WERI-Rb-1 (cell line): Measurements from ENCODE around the gene NHLRC2.

Source experiments
- DNase-seq: peaks from one replicate; pipeline ENCODE4 v3.0.0-alpha.2; 2020
- H3K27ac ChIP-seq: fragments of 250-450 bp; sonication (Bioruptor Pico); 2 replicates; pipeline ENCODE4 v1.5.1; 2020; ENCODE audit warnings: mild to moderate bottlenecking, moderate library complexity
- H3K27me3 ChIP-seq: fragments of 250-450 bp; sonication (Bioruptor Pico); 2 replicates; pipeline ENCODE4 v1.5.1; 2021; ENCODE audit warnings: mild to moderate bottlenecking, low read depth, moderate library complexity; ENCODE audit not compliant: insufficient read depth, severe bottlenecking
- H3K36me3 ChIP-seq: fragments of 250-450 bp; sonication (Bioruptor Pico); 2 replicates; pipeline ENCODE4 v1.5.1; 2020; ENCODE audit warnings: mild to moderate bottlenecking, moderate library complexity
- H3K4me3 ChIP-seq: 2 replicates; pipeline ENCODE4 v1.5.1; 2011; ENCODE audit warnings: low read depth, mild to moderate bottlenecking, control low read depth, low read length
- H3K9me3 ChIP-seq: fragments of 250-450 bp; sonication (Bioruptor Pico); 2 replicates; pipeline ENCODE4 v1.5.1; 2021; ENCODE audit warnings: mild to moderate bottlenecking, moderate library complexity; ENCODE audit not compliant: severe bottlenecking
- CTCF ChIP-seq: IDR thresholded peaks from 2 replicates; pipeline ENCODE4 v1.5.1; 2011; ENCODE audit warnings: low read depth, mild to moderate bottlenecking, control low read depth, inconsistent platforms, low read length

The NHLRC2 gene

GRCh38 chr10:113954409-113954808, 99.9 kb downstream of the NHLRC2 start:
- DNase-seq, result no peak
- Histone ChIP-seq H3K36me3 (no peaks in the 10 kb centered on the region), H3K9me3 (no peaks in the 10 kb centered on the region), H3K27ac (no peak overlapping the region), H3K4me3 (no peak overlapping the region), H3K27me3 (no peaks in the 10 kb centered on the region)
- TF ChIP-seq CTCF, result no peak

- Histone ChIP-seq H3K4me3 (no peak overlapping the region), H3K9me3 (no peaks in the 10 kb centered on the region), H3K36me3 (no peaks in the 10 kb centered on the region), H3K27ac (no peak overlapping the region), H3K27me3 (no peaks in the 10 kb centered on the region)
- no peak for TF ChIP-seq CTCF
- DNase-seq, result no peak
Measured at GRCh38 chr10:113957013-113957412, 102.6 kb downstream of the NHLRC2 start.

- no peak for TF ChIP-seq CTCF
- Histone ChIP-seq H3K27ac (no peak overlapping the region), H3K27me3 (no peaks in the 10 kb centered on the region), H3K9me3 (no peaks in the 10 kb centered on the region), H3K4me3 (no peak overlapping the region), H3K36me3 (no peaks in the 10 kb centered on the region)
- no peak for DNase-seq
Measured at GRCh38 chr10:113958631-113959382, 104.3 kb downstream of the NHLRC2 start.

- Histone ChIP-seq H3K4me3 (no peak overlapping the region), H3K27ac (no peak overlapping the region), H3K36me3 (no peaks in the 10 kb centered on the region), H3K9me3 (no peaks in the 10 kb centered on the region), H3K27me3 (no peaks in the 10 kb centered on the region)
- TF ChIP-seq CTCF, result no peak
- no peak for DNase-seq
Measured at GRCh38 chr10:113959383-113959760, 104.9 kb downstream of the NHLRC2 start.

GRCh38 chr10:113960617-113961181, 106.2 kb downstream of the NHLRC2 start:
- H3K9me3 ChIP-seq, result no peaks in the 10 kb centered on the region
- H3K4me3 ChIP-seq, result no peak overlapping the region
- no peak for DNase-seq
- no peak for TF ChIP-seq CTCF
- H3K27ac ChIP-seq, result no peak overlapping the region
- no peaks in the 10 kb centered on the region for H3K36me3 ChIP-seq
- H3K27me3 ChIP-seq, result no peaks in the 10 kb centered on the region
